ENCODE results near the gene SNHG17. TPM values are rescaled to one million over a fixed set of nuclear protein-coding genes. Genes with fewer than 3 reads are reported as not detected.
A peak's percentile ranks its signal among the peaks of the same experiment; 100 is the strongest.
"Not testable (repeated sequence)": the region's sequence is repeated elsewhere in the genome, so short reads cannot be mapped to it uniquely, and the experiment has no call there.

SNHG17 gene
- total RNA-seq, 1 experiment from 2014 or later, result 41.5 TPM

DNA sequence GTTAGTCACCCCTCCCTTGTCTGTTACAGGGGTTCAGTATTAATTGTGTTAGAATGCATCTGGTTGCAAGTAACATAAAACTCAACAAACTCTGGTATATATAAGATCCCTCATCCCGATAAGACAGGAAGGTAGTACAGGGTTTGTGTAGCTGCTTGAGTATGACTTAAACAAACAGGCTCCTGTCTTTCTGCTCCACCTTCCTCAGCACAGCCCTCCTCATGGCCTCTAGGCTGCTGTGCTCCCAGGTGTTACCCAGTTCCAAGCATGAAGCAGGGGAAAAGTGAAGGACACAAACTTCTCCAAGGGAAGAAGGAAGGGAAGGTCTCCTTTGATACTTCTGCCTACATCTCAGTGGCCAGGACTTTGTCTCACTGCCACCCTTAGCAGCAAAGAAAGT, 36.1 kb upstream of the SNHG17 start:
- no TSS peak for BruUV-seq (replicated peaks)
- Histone ChIP-seq H3K4me2 (peak overlapping the region; percentile 80; the same call in 1 of the 2 replicates), H3K27ac (no peak overlapping the region), H3K27me3 (ENCODE audit: insufficient read depth, low read depth) (no peaks in the 10 kb centered on the region), H3F3A (ENCODE audit: insufficient read depth, low read depth) (peaks cover 14% of the 10 kb centered on the region), H4K20me1 (ENCODE audit: insufficient read depth) (peaks cover 27% of the 10 kb centered on the region), H3K4me3 (no peak overlapping the region), H3K9me2 (ENCODE audit: insufficient read depth) (no peaks in the 10 kb centered on the region), H3K79me2 (ENCODE audit: low read depth) (peaks cover 33% of the 10 kb centered on the region), H3K4me1 (replicated peaks; ENCODE audit: insufficient read depth) (peaks cover 28% of the 10 kb centered on the region), H3K9me3 (ENCODE audit: insufficient read depth, low read depth) (no peaks in the 10 kb centered on the region), H2AFZ (no peak overlapping the region), H3K36me3 (ENCODE audit: low read depth) (no peaks in the 10 kb centered on the region)
- TF ChIP-seq, protein P1, sequence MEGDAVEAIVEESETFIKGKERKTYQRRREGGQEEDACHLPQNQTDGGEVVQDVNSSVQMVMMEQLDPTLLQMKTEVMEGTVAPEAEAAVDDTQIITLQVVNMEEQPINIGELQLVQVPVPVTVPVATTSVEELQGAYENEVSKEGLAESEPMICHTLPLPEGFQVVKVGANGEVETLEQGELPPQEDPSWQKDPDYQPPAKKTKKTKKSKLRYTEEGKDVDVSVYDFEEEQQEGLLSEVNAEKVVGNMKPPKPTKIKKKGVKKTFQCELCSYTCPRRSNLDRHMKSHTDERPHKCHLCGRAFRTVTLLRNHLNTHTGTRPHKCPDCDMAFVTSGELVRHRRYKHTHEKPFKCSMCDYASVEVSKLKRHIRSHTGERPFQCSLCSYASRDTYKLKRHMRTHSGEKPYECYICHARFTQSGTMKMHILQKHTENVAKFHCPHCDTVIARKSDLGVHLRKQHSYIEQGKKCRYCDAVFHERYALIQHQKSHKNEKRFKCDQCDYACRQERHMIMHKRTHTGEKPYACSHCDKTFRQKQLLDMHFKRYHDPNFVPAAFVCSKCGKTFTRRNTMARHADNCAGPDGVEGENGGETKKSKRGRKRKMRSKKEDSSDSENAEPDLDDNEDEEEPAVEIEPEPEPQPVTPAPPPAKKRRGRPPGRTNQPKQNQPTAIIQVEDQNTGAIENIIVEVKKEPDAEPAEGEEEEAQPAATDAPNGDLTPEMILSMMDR (conservative IDR thresholded peaks at IDR 0.05), result no peak
- no peak for TF ChIP-seq EZH2 (IDR thresholded peaks at IDR 0.05; ENCODE audit: low read depth)
- CTCF ChIA-PET, result interaction anchor here (0.7 kb wide), 2 partner anchors 78 to 1121 kb away, joined by 3 read pairs; no protein-coding TSS in a partner anchor
- intact Hi-C loops (cut with micrococcal nuclease; ENCODE audit: unreplicated experiment), result no loop called here
- POLR2A ChIA-PET (ENCODE audit: unreplicated experiment), result no interaction called here
- no peak for DNase-seq

DNA sequence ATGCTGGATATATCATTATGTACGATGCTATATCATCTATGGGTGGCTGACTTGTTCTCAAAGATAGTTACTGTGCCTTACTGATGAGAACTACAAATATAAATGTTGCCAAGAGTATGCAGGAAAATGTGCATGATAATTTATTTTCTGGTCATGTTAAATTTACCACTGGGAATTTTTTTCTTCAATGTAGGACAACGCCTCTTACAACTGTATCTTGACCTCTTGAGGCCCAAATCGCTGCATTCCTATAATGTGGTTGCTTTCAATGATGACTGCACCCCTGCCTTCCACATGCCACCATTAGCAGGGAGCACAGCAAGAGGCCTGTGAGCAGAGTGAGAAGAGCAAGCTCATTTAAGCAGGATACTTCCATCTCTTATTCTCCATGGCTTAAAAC, 31.9 kb upstream of the SNHG17 start:
- intact Hi-C loops (cut with micrococcal nuclease; ENCODE audit: unreplicated experiment), result no loop called here
- Histone ChIP-seq H3K27me3 (ENCODE audit: insufficient read depth, low read depth) (no peaks in the 10 kb centered on the region), H3K36me3 (ENCODE audit: low read depth) (no peaks in the 10 kb centered on the region), H2AFZ (no peak overlapping the region), H3K4me2 (no peak overlapping the region), H3K4me1 (replicated peaks; ENCODE audit: insufficient read depth) (peaks cover 6% of the 10 kb centered on the region; the same call in 1 of the 2 replicates), H3K9me2 (ENCODE audit: insufficient read depth) (no peaks in the 10 kb centered on the region), H4K20me1 (ENCODE audit: insufficient read depth) (no peaks in the 10 kb centered on the region), H3K79me2 (ENCODE audit: low read depth) (no peaks in the 10 kb centered on the region), H3K9me3 (ENCODE audit: insufficient read depth, low read depth) (no peaks in the 10 kb centered on the region), H3K4me3 (no peak overlapping the region), H3F3A (ENCODE audit: insufficient read depth, low read depth) (peaks cover 10% of the 10 kb centered on the region; the same call in 1 of the 2 replicates), H3K27ac (no peak overlapping the region)
- ChIA-PET POLR2A (ENCODE audit: unreplicated experiment) (interaction anchor here (0.5 kb wide), 1 partner anchor 117 kb away, joined by 4 read pairs; no protein-coding TSS in a partner anchor), CTCF (no interaction called here)
- DNase-seq, result no peak
- no TSS peak for BruUV-seq (replicated peaks)
- TF ChIP-seq, protein P1 (conservative IDR thresholded peaks at IDR 0.05), result no peak
- TF ChIP-seq EZH2 (IDR thresholded peaks at IDR 0.05; ENCODE audit: low read depth), result no peak

DNA sequence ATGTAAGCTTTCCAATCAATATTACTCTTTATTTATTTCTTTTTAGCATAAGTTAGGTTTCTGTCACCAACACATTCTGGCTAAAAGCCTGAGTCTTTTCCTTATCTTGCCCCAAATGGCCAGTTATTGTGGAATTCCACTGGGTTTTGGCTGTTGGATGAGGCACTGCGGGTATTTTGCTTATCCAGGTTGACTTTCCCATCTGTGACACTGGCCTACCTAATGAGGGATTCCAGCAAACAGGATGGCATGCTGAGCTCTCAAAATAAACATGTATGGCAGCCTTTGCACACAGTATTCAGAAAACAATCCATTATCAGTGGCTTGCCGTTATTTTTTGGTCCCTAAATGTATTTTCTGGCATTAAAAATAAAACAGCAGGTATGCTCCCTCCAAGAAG, 31.0 kb upstream of the SNHG17 start:
- Histone ChIP-seq H2AFZ (no peak overlapping the region), H3F3A (ENCODE audit: insufficient read depth, low read depth) (peaks cover 2% of the 10 kb centered on the region; the same call in 1 of the 2 replicates), H3K79me2 (ENCODE audit: low read depth) (no peaks in the 10 kb centered on the region), H3K4me1 (replicated peaks; ENCODE audit: insufficient read depth) (no peaks in the 10 kb centered on the region), H3K9me2 (ENCODE audit: insufficient read depth) (no peaks in the 10 kb centered on the region), H3K27ac (no peak overlapping the region), H3K4me3 (no peak overlapping the region), H4K20me1 (ENCODE audit: insufficient read depth) (no peaks in the 10 kb centered on the region), H3K36me3 (ENCODE audit: low read depth) (no peaks in the 10 kb centered on the region), H3K27me3 (ENCODE audit: insufficient read depth, low read depth) (no peaks in the 10 kb centered on the region), H3K4me2 (no peak overlapping the region), H3K9me3 (ENCODE audit: insufficient read depth, low read depth) (no peaks in the 10 kb centered on the region)
- no peak for DNase-seq
- intact Hi-C loops (cut with micrococcal nuclease; ENCODE audit: unreplicated experiment), result no loop called here
- no TSS peak for BruUV-seq (replicated peaks)
- CTCF ChIA-PET, result no interaction called here
- TF ChIP-seq EZH2 (IDR thresholded peaks at IDR 0.05; ENCODE audit: low read depth), result no peak
- TF ChIP-seq, protein P1 (conservative IDR thresholded peaks at IDR 0.05), result no peak
- POLR2A ChIA-PET (ENCODE audit: unreplicated experiment), result no interaction called here

DNA sequence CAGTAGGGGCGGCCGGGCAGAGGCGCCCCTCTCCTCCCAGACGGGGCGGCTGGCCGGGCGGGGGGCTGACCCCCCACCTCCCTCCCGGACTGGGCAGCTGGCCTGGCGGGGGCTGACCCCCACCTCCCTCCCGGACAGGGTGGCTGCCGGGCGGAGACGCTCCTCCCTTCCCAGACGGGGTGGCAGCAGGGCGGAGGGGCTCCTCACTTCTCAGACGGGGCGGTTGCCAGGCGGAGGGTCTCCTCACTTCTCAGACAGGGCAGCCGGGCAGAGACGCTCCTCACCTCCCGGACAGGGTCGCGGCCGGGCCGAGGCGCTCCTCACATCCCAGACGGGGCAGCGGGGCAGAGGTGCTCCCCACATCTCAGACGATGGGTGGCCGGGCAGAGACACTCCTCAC, 26.4 kb upstream of the SNHG17 start:
- H2AFZ ChIP-seq; POLR2A ChIA-PET (ENCODE audit: unreplicated experiment); BruUV-seq (replicated peaks); DNase-seq; H3K27ac ChIP-seq; H3K79me2 ChIP-seq (ENCODE audit: low read depth); H3K9me2 ChIP-seq (ENCODE audit: insufficient read depth); H3K36me3 ChIP-seq (ENCODE audit: low read depth); intact Hi-C loops (cut with micrococcal nuclease; ENCODE audit: unreplicated experiment); H3F3A ChIP-seq (ENCODE audit: insufficient read depth, low read depth); H3K9me3 ChIP-seq (ENCODE audit: insufficient read depth, low read depth); H3K27me3 ChIP-seq (ENCODE audit: insufficient read depth, low read depth); CTCF ChIA-PET; H3K4me3 ChIP-seq; H3K4me2 ChIP-seq; H4K20me1 ChIP-seq (ENCODE audit: insufficient read depth): not testable (repeated sequence)
- H3K4me1 ChIP-seq (replicated peaks; ENCODE audit: insufficient read depth), result peaks cover 11% of the 10 kb centered on the region

DNA sequence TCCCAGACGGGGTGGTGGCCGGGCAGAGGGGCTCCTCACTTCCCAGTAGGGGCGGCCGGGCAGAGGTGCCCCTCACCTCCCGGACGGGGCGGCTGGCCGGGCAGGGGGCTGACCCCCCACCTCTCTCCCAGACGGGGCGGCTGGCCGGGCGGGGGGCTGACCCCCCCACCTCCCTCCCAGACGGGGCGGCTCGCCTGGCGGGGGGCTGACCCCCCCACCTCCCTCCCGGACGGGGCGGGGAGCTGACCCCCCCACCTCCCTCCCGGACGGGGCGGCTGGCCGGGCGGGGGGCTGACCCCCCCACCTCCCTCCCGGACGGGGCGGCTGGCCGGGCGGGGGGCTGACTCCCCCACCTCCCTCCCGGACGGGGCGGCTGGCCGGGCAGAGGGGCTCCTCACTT, 26.0 kb upstream of the SNHG17 start:
- POLR2A ChIA-PET (ENCODE audit: unreplicated experiment); H3F3A ChIP-seq (ENCODE audit: insufficient read depth, low read depth); CTCF ChIA-PET; H3K36me3 ChIP-seq (ENCODE audit: low read depth); H2AFZ ChIP-seq; H3K79me2 ChIP-seq (ENCODE audit: low read depth); intact Hi-C loops (cut with micrococcal nuclease; ENCODE audit: unreplicated experiment); BruUV-seq (replicated peaks); H3K4me3 ChIP-seq; DNase-seq; H3K4me2 ChIP-seq; H3K9me3 ChIP-seq (ENCODE audit: insufficient read depth, low read depth); H3K27me3 ChIP-seq (ENCODE audit: insufficient read depth, low read depth); H4K20me1 ChIP-seq (ENCODE audit: insufficient read depth); H3K27ac ChIP-seq; H3K9me2 ChIP-seq (ENCODE audit: insufficient read depth): not testable (repeated sequence)
- H3K4me1 ChIP-seq (replicated peaks; ENCODE audit: insufficient read depth), result peaks cover 11% of the 10 kb centered on the region

Measured in PC-9 (cell line).